GM12891 (cell line): Measurements from ENCODE around the gene MCRIP1.

Source experiments
- POLR2A ChIP-seq: IDR thresholded peaks from 2 replicates; pipeline ENCODE4 v1.6.1; 2011; ENCODE audit warnings: low read depth, low read length, control low read depth
- POLR2AphosphoS5 ChIP-seq: IDR thresholded peaks from 2 replicates; pipeline ENCODE4 v1.6.1; 2011; ENCODE audit warnings: low read depth, low read length, control low read depth

GRCh38 chr17:81839301-81839700, 6.2 kb upstream of the MCRIP1 start:
- TF ChIP-seq POLR2A (no peak), POLR2AphosphoS5 (no peak)
